Ovary (tissue), 3 donors: Measurements from ENCODE around the gene VAV2.

Experiments
- POLR2A ChIP-seq: fragments of 450-650 bp; IDR thresholded peaks from one replicate; pipeline ENCODE4 v1.6.1; 2017; ENCODE audit warnings: antibody characterized with exemption, mild to moderate bottlenecking, moderate library complexity
- TF ChIP-seq, protein P1 (sequence below), 3 donors: fragments of 450-650 bp in 2 of 3; fragments of 200-600 bp in 1 of 3; IDR thresholded peaks; one replicate each; pipeline versions ENCODE4 v1.5.1 to v1.8.0; 2016 to 2022; ENCODE audit warnings: antibody characterized with exemption in 3 of 3, mild to moderate bottlenecking in 1 of 3
- donor health status: DM: no; HTN: no; CAD: no.

DNA sequence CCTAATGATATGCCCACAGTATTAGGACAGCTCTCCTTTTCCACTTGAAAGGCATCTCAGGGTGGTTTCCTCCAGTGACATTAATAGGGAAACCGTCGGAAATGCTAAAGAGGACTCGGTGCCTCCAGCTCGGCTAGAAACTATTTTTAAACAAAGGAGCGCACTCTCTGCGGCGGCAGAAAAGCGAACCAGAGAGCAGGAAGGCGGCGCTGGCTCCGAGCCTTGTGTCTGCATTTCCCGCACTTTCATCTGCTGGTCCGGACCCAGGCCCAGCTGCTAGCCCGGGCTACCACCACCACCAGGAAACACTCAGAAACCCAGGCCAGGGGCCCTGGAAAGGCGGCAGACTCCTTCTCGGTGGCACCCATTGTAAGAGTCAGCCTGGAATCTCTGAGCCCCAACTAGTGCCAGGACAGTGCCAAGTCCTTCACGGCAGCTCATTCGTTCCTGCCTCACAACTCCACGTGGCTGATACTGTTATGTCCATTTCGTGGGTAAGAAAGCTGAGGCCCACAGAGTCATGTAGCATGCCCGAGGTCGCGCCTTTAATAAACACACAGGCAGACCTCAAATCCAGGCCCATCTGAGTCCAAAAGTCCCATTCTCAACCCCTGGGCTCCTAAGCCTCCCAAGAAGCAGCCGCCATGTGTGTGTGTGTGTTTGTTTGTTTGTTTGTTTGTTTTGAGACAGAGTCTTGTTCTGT is 73.9 kb downstream of the VAV2 start:
- TF ChIP-seq, protein P1, sequence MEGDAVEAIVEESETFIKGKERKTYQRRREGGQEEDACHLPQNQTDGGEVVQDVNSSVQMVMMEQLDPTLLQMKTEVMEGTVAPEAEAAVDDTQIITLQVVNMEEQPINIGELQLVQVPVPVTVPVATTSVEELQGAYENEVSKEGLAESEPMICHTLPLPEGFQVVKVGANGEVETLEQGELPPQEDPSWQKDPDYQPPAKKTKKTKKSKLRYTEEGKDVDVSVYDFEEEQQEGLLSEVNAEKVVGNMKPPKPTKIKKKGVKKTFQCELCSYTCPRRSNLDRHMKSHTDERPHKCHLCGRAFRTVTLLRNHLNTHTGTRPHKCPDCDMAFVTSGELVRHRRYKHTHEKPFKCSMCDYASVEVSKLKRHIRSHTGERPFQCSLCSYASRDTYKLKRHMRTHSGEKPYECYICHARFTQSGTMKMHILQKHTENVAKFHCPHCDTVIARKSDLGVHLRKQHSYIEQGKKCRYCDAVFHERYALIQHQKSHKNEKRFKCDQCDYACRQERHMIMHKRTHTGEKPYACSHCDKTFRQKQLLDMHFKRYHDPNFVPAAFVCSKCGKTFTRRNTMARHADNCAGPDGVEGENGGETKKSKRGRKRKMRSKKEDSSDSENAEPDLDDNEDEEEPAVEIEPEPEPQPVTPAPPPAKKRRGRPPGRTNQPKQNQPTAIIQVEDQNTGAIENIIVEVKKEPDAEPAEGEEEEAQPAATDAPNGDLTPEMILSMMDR (IDR thresholded peaks at IDR 0.05), result no peak
- no peak for TF ChIP-seq POLR2A
